ENCODE results near the gene TOMM40L. TPM values are rescaled to one million over a fixed set of nuclear protein-coding genes. Genes with fewer than 3 reads are reported as not detected.

Gene TOMM40L
- total RNA-seq, 1 experiment from 2014 or later: 9.2 TPM

- DNase-seq (ENCODE audit: low read depth, low spot score) (no peak), ATAC-seq (no peak)
- Histone ChIP-seq H3K9me3 (ENCODE audit: control insufficient read depth, insufficient read depth, low read depth, low read length) (no peaks in the 10 kb centered on the region), H3K27me3 (ENCODE audit: control insufficient read depth, insufficient read depth, low read length) (no peaks in the 10 kb centered on the region), H3K4me1 (ENCODE audit: control insufficient read depth, insufficient read depth, low read length) (no peaks in the 10 kb centered on the region), H3K4me3 (ENCODE audit: low read depth in 2 of 2, low read length in 2 of 2) (no peak overlapping the region), H3K27ac (ENCODE audit: low read length) (no peak overlapping the region), H3K36me3 (ENCODE audit: control insufficient read depth, insufficient read depth, low read length) (no peaks in the 10 kb centered on the region)
- in situ Hi-C loops (cut with HindIII; ENCODE audit: low pct_unique_long_range_greater_than_20kb, low sequenced_read_pairs) (no loop called here), intact Hi-C loops (cut with micrococcal nuclease; ENCODE audit: unreplicated experiment) (no loop called here)
- CTCF ChIA-PET: no interaction called here
- POLR2A ChIA-PET: interaction anchor here (0.7 kb wide), 1 partner anchor 189 kb away, joined by 10 read pairs; no protein-coding TSS in a partner anchor
- BruUV-seq (replicated peaks): no TSS peak
- TF ChIP-seq CTCF (IDR thresholded peaks at IDR 0.05): no peak
- no peak for TF ChIP-seq POLR2AphosphoS5 (IDR thresholded peaks at IDR 0.05; ENCODE audit: low read depth, low read length)
- no peak for TF ChIP-seq SIN3A (IDR thresholded peaks at IDR 0.05; ENCODE audit: borderline replicate concordance, insufficient read depth, low read depth, low read length)
- TF ChIP-seq TCF7L2 (IDR thresholded peaks at IDR 0.05; ENCODE audit: low read depth, low read length): no peak
- no peak for TF ChIP-seq REST (IDR thresholded peaks at IDR 0.05; ENCODE audit: insufficient read depth in 1 of 2, low read depth in 2 of 2, low read length in 1 of 2)
These were observed 37.5 kb upstream of the TOMM40L start for GRCh38 chr1:161188381-161188780.

GRCh38 chr1:161189036-161189435 lies 36.8 kb upstream of the TOMM40L start:
- H3K36me3 ChIP-seq (ENCODE audit: control insufficient read depth, insufficient read depth, low read length): no peaks in the 10 kb centered on the region
- in situ Hi-C loops (cut with HindIII; ENCODE audit: low pct_unique_long_range_greater_than_20kb, low sequenced_read_pairs) (no loop called here), intact Hi-C loops (cut with micrococcal nuclease; ENCODE audit: unreplicated experiment) (no loop called here)
- no peak for DNase-seq (ENCODE audit: low read depth, low spot score)
- no peak for ATAC-seq
- no peaks in the 10 kb centered on the region for H3K4me1 ChIP-seq (ENCODE audit: control insufficient read depth, insufficient read depth, low read length)
- POLR2A ChIA-PET: no interaction called here
- no peak overlapping the region for H3K27ac ChIP-seq (ENCODE audit: low read length)
- no peaks in the 10 kb centered on the region for H3K9me3 ChIP-seq (ENCODE audit: control insufficient read depth, insufficient read depth, low read depth, low read length)
- TF ChIP-seq TCF7L2 (IDR thresholded peaks at IDR 0.05; ENCODE audit: low read depth, low read length) (no peak), POLR2AphosphoS5 (IDR thresholded peaks at IDR 0.05; ENCODE audit: low read depth, low read length) (no peak), SIN3A (IDR thresholded peaks at IDR 0.05; ENCODE audit: borderline replicate concordance, insufficient read depth, low read depth, low read length) (no peak), CTCF (IDR thresholded peaks at IDR 0.05) (no peak), REST (IDR thresholded peaks at IDR 0.05; ENCODE audit: insufficient read depth in 1 of 2, low read depth in 2 of 2, low read length in 1 of 2) (no peak)
- BruUV-seq (replicated peaks): no TSS peak
- CTCF ChIA-PET: no interaction called here
- H3K4me3 ChIP-seq (ENCODE audit: low read depth in 2 of 2, low read length in 2 of 2): no peak overlapping the region
- H3K27me3 ChIP-seq (ENCODE audit: control insufficient read depth, insufficient read depth, low read length): no peaks in the 10 kb centered on the region

All from Panc1 (cell line).